Osteoblast (primary cell): Measurements from ENCODE around the gene KRTAP10-3. TPM values are rescaled to one million over a fixed set of nuclear protein-coding genes. Genes with fewer than 3 reads are reported as not detected.

ENCODE experiments used
- DNase-seq: peaks from one replicate; pipeline ENCODE4 v3.0.0; 2011; ENCODE audit warnings: low spot score, mixed read lengths; ENCODE audit not compliant: insufficient read length; ENCODE audit errors: missing footprints
- H2AFZ ChIP-seq: 2 replicates; pipeline ENCODE4 v1.6.0; 2011; ENCODE audit warnings: mild to moderate bottlenecking, low read length
- H3K27ac ChIP-seq: 2 replicates; pipeline ENCODE4 v1.5.1; 2011; ENCODE audit warnings: mild to moderate bottlenecking, low read depth, low read length, moderate library complexity
- H3K27me3 ChIP-seq: 2 replicates; pipeline ENCODE4 v1.6.0; 2012; ENCODE audit warnings: mild to moderate bottlenecking, control low read depth, inconsistent platforms, low read length, moderate library complexity; ENCODE audit not compliant: insufficient read depth
- H3K36me3 ChIP-seq: 2 replicates; pipeline ENCODE4 v1.5.1; 2011; ENCODE audit warnings: mild to moderate bottlenecking, low read length, control low read depth, moderate library complexity; ENCODE audit not compliant: insufficient read depth
- H3K4me1 ChIP-seq: 2 replicates; pipeline ENCODE4 v1.5.1; 2011; ENCODE audit warnings: mild to moderate bottlenecking, low read length, control low read depth, moderate library complexity; ENCODE audit not compliant: insufficient read depth
- H3K4me2 ChIP-seq: 2 replicates; pipeline ENCODE4 v1.6.0; 2011; ENCODE audit warnings: mild to moderate bottlenecking, low read length; ENCODE audit not compliant: insufficient read depth
- H3K4me3 ChIP-seq: fragments of 200-600 bp; sonication (generic); 3 replicates; pipeline ENCODE4 v1.5.1; 2012; ENCODE audit warnings: mild to moderate bottlenecking, low read length, inconsistent platforms; ENCODE audit not compliant: insufficient read depth
- H3K79me2 ChIP-seq: 2 replicates; pipeline ENCODE4 v1.6.0; 2012; ENCODE audit warnings: mild to moderate bottlenecking, low read length, control low read depth, inconsistent platforms; ENCODE audit not compliant: insufficient read depth
- H3K9me3 ChIP-seq: 2 replicates; pipeline ENCODE4 v1.5.1; 2011; ENCODE audit warnings: low read depth, low read length, control low read depth
- H4K20me1 ChIP-seq: 2 replicates; pipeline ENCODE4 v1.6.0; 2012; ENCODE audit warnings: mild to moderate bottlenecking, low read length, control low read depth; ENCODE audit not compliant: insufficient read depth
- CTCF ChIP-seq: IDR thresholded peaks from 2 replicates; pipeline ENCODE4 v1.5.1; 2011; ENCODE audit warnings: mild to moderate bottlenecking, low read depth, low read length, moderate library complexity; ENCODE audit errors: extremely low read depth
- total RNA-seq: library from RNA; depleted of rRNA; stranded (reverse); fragments of >200 nt; gene quantifications from 2 replicates; pipeline ENCODE4 v1.2.3, GENCODE V29; 2012

Gene KRTAP10-3
- total RNA-seq, 1 donor = not detected

- Histone ChIP-seq H3K36me3 (no peaks in the 10 kb centered on the region), H3K4me3 (no peak overlapping the region), H3K79me2 (no peaks in the 10 kb centered on the region), H4K20me1 (no peaks in the 10 kb centered on the region), H3K27me3 (no peaks in the 10 kb centered on the region), H3K4me2 (no peak overlapping the region), H3K9me3 (no peaks in the 10 kb centered on the region), H3K4me1 (no peaks in the 10 kb centered on the region), H3K27ac (no peak overlapping the region), H2AFZ (no peak overlapping the region)
- no peak for TF ChIP-seq CTCF
- DNase-seq = no peak
Observed at GRCh38 chr21:44579833-44580144, 21.2 kb upstream of the KRTAP10-3 start.

- Histone ChIP-seq H3K4me2 (no peak overlapping the region), H3K9me3 (no peaks in the 10 kb centered on the region), H3K4me3 (no peak overlapping the region), H3K27ac (no peak overlapping the region), H3K4me1 (no peaks in the 10 kb centered on the region), H4K20me1 (no peaks in the 10 kb centered on the region), H3K36me3 (no peaks in the 10 kb centered on the region), H3K79me2 (no peaks in the 10 kb centered on the region), H3K27me3 (no peaks in the 10 kb centered on the region), H2AFZ (no peak overlapping the region)
- DNase-seq = no peak
- no peak for TF ChIP-seq CTCF
Observed at GRCh38 chr21:44579056-44579832, 20.6 kb upstream of the KRTAP10-3 start.

- Histone ChIP-seq H4K20me1 (no peaks in the 10 kb centered on the region), H3K9me3 (no peaks in the 10 kb centered on the region), H3K4me1 (no peaks in the 10 kb centered on the region), H3K27me3 (no peaks in the 10 kb centered on the region), H3K27ac (no peak overlapping the region), H3K4me2 (no peak overlapping the region), H3K79me2 (no peaks in the 10 kb centered on the region), H3K36me3 (no peaks in the 10 kb centered on the region), H3K4me3 (no peak overlapping the region), H2AFZ (no peak overlapping the region)
- no peak for DNase-seq
- TF ChIP-seq CTCF = no peak
Observed at GRCh38 chr21:44578371-44579055, 19.9 kb upstream of the KRTAP10-3 start.

- Histone ChIP-seq H3K27ac (no peak overlapping the region), H3K4me1 (no peaks in the 10 kb centered on the region), H2AFZ (no peak overlapping the region), H3K4me2 (no peak overlapping the region), H3K27me3 (peaks cover 14% of the 10 kb centered on the region), H4K20me1 (no peaks in the 10 kb centered on the region), H3K79me2 (no peaks in the 10 kb centered on the region), H3K4me3 (no peak overlapping the region), H3K9me3 (peaks cover 3% of the 10 kb centered on the region), H3K36me3 (no peaks in the 10 kb centered on the region)
- no peak for DNase-seq
- TF ChIP-seq CTCF = no peak
Observed at GRCh38 chr21:44576025-44576420, 17.4 kb upstream of the KRTAP10-3 start.
